Stomach smooth muscle (tissue), 2 donors: ENCODE measurements around the gene DUSP19.

Experiments used
- H3K27ac ChIP-seq: one replicate; pipeline ENCODE4 v1.7.0; 2013; ENCODE audit warnings: mild to moderate bottlenecking, low read length, inconsistent platforms
- H3K27me3 ChIP-seq, 2 donors: one replicate each; pipeline ENCODE4 v1.7.0; 2013; ENCODE audit warnings: low read length in 2 of 2; ENCODE audit not compliant: insufficient read depth in 2 of 2, control insufficient read depth in 1 of 2
- H3K36me3 ChIP-seq, 2 donors: one replicate each; pipeline ENCODE4 v1.7.0; 2013; ENCODE audit warnings: low read length in 2 of 2; ENCODE audit not compliant: control insufficient read depth in 2 of 2, insufficient read depth in 2 of 2
- H3K4me1 ChIP-seq: one replicate; pipeline ENCODE4 v1.7.0; 2013; ENCODE audit warnings: low read length; ENCODE audit not compliant: control insufficient read depth, insufficient read depth
- H3K4me3 ChIP-seq, 2 donors: one replicate each; pipeline ENCODE4 v1.7.0; 2013; ENCODE audit warnings: low read length in 2 of 2
- H3K9ac ChIP-seq, 2 donors: one replicate each; pipeline ENCODE4 v1.7.0; 2013; ENCODE audit warnings: low read length in 2 of 2, mild to moderate bottlenecking in 1 of 2
- H3K9me3 ChIP-seq, 2 donors: one replicate each; pipeline ENCODE4 v1.7.0; 2013; ENCODE audit warnings: low read length in 2 of 2; ENCODE audit not compliant: control insufficient read depth in 2 of 2
- donor health status: healthy.
- donor health status: Pancreatic carcinoma.

DUSP19 gene

GRCh38 chr2:183069174-183069573 is 9.4 kb upstream of the DUSP19 start:
- Histone ChIP-seq H3K4me1 (no peaks in the 10 kb centered on the region), H3K9ac (no peak overlapping the region), H3K4me3 (no peak overlapping the region), H3K27ac (no peak overlapping the region), H3K27me3 (peaks cover 2 to 3% of the 10 kb centered on the region in 2 donors), H3K36me3 (no peaks in the 10 kb centered on the region), H3K9me3 (no peaks in the 10 kb centered on the region)

GRCh38 chr2:183070942-183071844 is 7.4 kb upstream of the DUSP19 start:
- no peaks in the 10 kb centered on the region for H3K36me3 ChIP-seq
- H3K27ac ChIP-seq: no peak overlapping the region
- no peaks in the 10 kb centered on the region for H3K9me3 ChIP-seq
- no peak overlapping the region for H3K4me3 ChIP-seq
- H3K4me1 ChIP-seq: no peaks in the 10 kb centered on the region
- H3K9ac ChIP-seq: no peak overlapping the region
- H3K27me3 ChIP-seq: peaks cover 0 to 2% of the 10 kb centered on the region in 2 donors

- Histone ChIP-seq H3K4me1 (no peaks in the 10 kb centered on the region), H3K27ac (no peak overlapping the region), H3K9ac (no peak overlapping the region), H3K36me3 (no peaks in the 10 kb centered on the region), H3K27me3 (peaks cover 0 to 2% of the 10 kb centered on the region in 2 donors), H3K4me3 (no peak overlapping the region), H3K9me3 (no peaks in the 10 kb centered on the region)
Measured at GRCh38 chr2:183072177-183072576, 6.4 kb upstream of the DUSP19 start.

GRCh38 chr2:183078163-183078463 is 434 bp upstream of the DUSP19 start:
- peaks cover 4% of the 10 kb centered on the region for H3K4me1 ChIP-seq
- H3K9me3 ChIP-seq: no peaks in the 10 kb centered on the region
- H3K9ac ChIP-seq: peak overlapping the region; percentile 71 to 94
- peak overlapping the region; percentile 82 to 93 for H3K4me3 ChIP-seq
- peak overlapping the region; percentile 94 for H3K27ac ChIP-seq
- no peaks in the 10 kb centered on the region for H3K36me3 ChIP-seq
- no peaks in the 10 kb centered on the region for H3K27me3 ChIP-seq

- Histone ChIP-seq H3K4me1 (peaks cover 4% of the 10 kb centered on the region), H3K4me3 (peak overlapping the region; percentile 82 to 93), H3K9ac (peak overlapping the region; percentile 71 to 94), H3K27me3 (no peaks in the 10 kb centered on the region), H3K27ac (peak overlapping the region; percentile 94), H3K36me3 (no peaks in the 10 kb centered on the region), H3K9me3 (no peaks in the 10 kb centered on the region)
Measured at GRCh38 chr2:183079139-183079775, 710 bp downstream of the DUSP19 start.

- Histone ChIP-seq H3K4me1 (peaks cover 4% of the 10 kb centered on the region), H3K9ac (no peak overlapping the region), H3K4me3 (no peak overlapping the region), H3K27ac (no peak overlapping the region), H3K36me3 (peaks cover 0 to 3% of the 10 kb centered on the region in 2 donors), H3K9me3 (no peaks in the 10 kb centered on the region), H3K27me3 (no peaks in the 10 kb centered on the region)
Measured at GRCh38 chr2:183081911-183082310, 3.4 kb downstream of the DUSP19 start.

GRCh38 chr2:183088061-183088460 is 9.5 kb downstream of the DUSP19 start:
- no peak overlapping the region for H3K9ac ChIP-seq
- H3K4me3 ChIP-seq: no peak overlapping the region
- H3K4me1 ChIP-seq: no peaks in the 10 kb centered on the region
- H3K27me3 ChIP-seq: no peaks in the 10 kb centered on the region
- peaks cover 0 to 3% of the 10 kb centered on the region in 2 donors for H3K9me3 ChIP-seq
- H3K36me3 ChIP-seq: peaks cover 0 to 3% of the 10 kb centered on the region in 2 donors
- no peak overlapping the region for H3K27ac ChIP-seq

GRCh38 chr2:183089192-183089851 is 10.8 kb downstream of the DUSP19 start:
- Histone ChIP-seq H3K4me1 (peaks cover 3% of the 10 kb centered on the region), H3K27ac (no peak overlapping the region), H3K9me3 (peaks cover 0 to 3% of the 10 kb centered on the region in 2 donors), H3K4me3 (no peak overlapping the region), H3K36me3 (peaks cover 0 to 3% of the 10 kb centered on the region in 2 donors), H3K27me3 (no peaks in the 10 kb centered on the region), H3K9ac (no peak overlapping the region)

- peaks cover 5% of the 10 kb centered on the region for H3K4me1 ChIP-seq
- H3K27me3 ChIP-seq: no peaks in the 10 kb centered on the region
- no peak overlapping the region for H3K27ac ChIP-seq
- no peak overlapping the region for H3K9ac ChIP-seq
- H3K4me3 ChIP-seq: no peak overlapping the region
- H3K36me3 ChIP-seq: peaks cover 0 to 3% of the 10 kb centered on the region in 2 donors
- peaks cover 0 to 3% of the 10 kb centered on the region in 2 donors for H3K9me3 ChIP-seq
Measured at GRCh38 chr2:183091318-183091953, 12.9 kb downstream of the DUSP19 start.

- Histone ChIP-seq H3K4me3 (no peak overlapping the region), H3K9me3 (peaks cover 0 to 3% of the 10 kb centered on the region in 2 donors), H3K27ac (no peak overlapping the region), H3K9ac (no peak overlapping the region), H3K4me1 (peaks cover 5% of the 10 kb centered on the region), H3K27me3 (no peaks in the 10 kb centered on the region), H3K36me3 (peaks cover 0 to 4% of the 10 kb centered on the region in 2 donors)
Measured at GRCh38 chr2:183091954-183092345, 13.4 kb downstream of the DUSP19 start.
